ENCODE data around the gene TGM3. TPM values are rescaled to one million over a fixed set of nuclear protein-coding genes. Genes with fewer than 3 reads are reported as not detected.

TGM3 gene
- total RNA-seq, 2 experiments from 2014 or later: not detected

DNA sequence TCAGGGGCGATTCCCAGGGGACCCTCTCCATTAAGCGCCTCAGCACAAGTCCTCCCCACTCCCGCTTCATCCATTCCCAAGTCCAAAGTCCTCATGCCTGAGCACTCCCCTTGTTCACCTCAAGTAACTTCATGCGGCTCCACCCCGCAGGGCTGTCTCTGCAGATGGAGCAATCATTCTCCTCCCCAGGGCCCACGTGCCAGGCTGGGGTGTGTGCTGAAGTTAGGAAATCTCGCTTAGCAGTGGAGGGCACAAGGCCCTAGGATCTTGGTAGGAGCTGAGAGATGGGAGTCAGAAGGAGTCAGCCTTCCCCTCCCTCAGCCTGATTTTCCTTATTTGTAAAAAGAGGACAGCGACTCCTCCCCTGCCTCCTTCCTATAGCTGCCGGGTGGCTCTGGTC, 3.5 kb downstream of the TGM3 start:
- Mint-ChIP-seq H3K9me3 (ENCODE audit: low read depth) (no peaks in the 10 kb centered on the region), H3K27ac (no peak overlapping the region), H3K4me3 (no peak overlapping the region), H3K4me1 (no peaks in the 10 kb centered on the region), H3K27me3 (peaks cover 9% of the 10 kb centered on the region), H3K36me3 (ENCODE audit: low read depth) (no peaks in the 10 kb centered on the region)
- intact Hi-C loops (cut with DNase I, micrococcal nuclease): no loop called here
- DNase-seq (no peak), ATAC-seq (no peak)
- ChIA-PET CTCF (interaction anchor here (0.6 kb wide), 1 partner anchor 90 kb away, joined by 4 read pairs; no protein-coding TSS in a partner anchor), POLR2A (interaction anchor here (0.5 kb wide), 1 partner anchor 63 kb away, joined by 10 read pairs; no protein-coding TSS in a partner anchor)

DNA sequence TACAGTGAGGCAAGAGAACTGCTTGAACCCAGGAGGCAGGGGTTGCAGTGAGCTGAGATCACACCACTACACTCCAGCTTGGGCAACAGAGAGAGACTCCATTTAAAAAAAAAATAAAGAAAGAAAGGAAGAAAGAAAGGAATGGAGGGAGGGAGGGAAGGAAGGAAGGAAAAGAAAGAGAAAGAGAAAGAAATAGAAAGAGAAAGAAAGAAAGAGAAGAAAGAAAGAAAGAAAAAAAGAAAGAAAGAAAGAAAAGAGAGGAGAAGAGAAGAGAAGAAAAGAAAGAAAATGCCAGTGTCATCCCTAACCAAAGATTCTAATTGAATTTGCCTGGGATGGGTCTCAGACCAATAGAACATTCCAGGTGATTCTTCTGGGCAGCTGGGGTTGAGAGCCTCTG, 4.2 kb downstream of the TGM3 start:
- Mint-ChIP-seq H3K9me3 (ENCODE audit: low read depth) (no peaks in the 10 kb centered on the region), H3K4me3 (no peak overlapping the region), H3K27ac (no peak overlapping the region), H3K4me1 (no peaks in the 10 kb centered on the region), H3K27me3 (peaks cover 9% of the 10 kb centered on the region), H3K36me3 (ENCODE audit: low read depth) (no peaks in the 10 kb centered on the region)
- ATAC-seq (no peak), DNase-seq (no peak)
- ChIA-PET POLR2A (no interaction called here), CTCF (interaction anchor here (0.6 to 1.0 kb wide), 2 partner anchors 10 to 89 kb away, joined by 3 to 4 read pairs; no protein-coding TSS in a partner anchor)
- intact Hi-C loops (cut with DNase I, micrococcal nuclease): no loop called here

DNA sequence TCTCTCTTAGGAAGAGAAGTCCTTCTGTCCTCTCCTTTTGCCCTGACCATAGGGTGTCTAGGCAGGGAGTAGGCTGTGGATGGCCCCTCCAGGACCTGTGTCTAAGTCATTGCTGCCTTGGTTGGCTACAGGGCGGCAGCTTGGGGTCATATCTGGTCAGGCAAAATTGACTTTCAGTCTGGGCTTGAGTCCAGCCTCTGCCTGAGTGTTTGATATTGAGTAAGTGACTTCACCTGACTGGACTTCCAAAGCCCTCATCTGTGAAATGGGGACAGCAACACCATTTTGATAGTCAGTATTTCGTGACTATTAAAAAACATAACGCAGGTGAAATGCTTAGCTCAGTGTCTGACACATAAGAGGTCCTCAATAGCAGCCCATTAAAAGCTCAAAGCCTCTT, 4.6 kb downstream of the TGM3 start:
- ATAC-seq (no peak), DNase-seq (no peak)
- CTCF ChIA-PET: interaction anchor here (1.0 kb wide), 1 partner anchor 9 kb away, joined by 3 read pairs; no protein-coding TSS in a partner anchor
- Mint-ChIP-seq H3K4me1 (no peaks in the 10 kb centered on the region), H3K27me3 (peaks cover 9% of the 10 kb centered on the region), H3K27ac (no peak overlapping the region), H3K9me3 (ENCODE audit: low read depth) (no peaks in the 10 kb centered on the region), H3K4me3 (no peak overlapping the region), H3K36me3 (ENCODE audit: low read depth) (no peaks in the 10 kb centered on the region)
- POLR2A ChIA-PET: no interaction called here
- intact Hi-C loops (cut with DNase I, micrococcal nuclease): no loop called here

DNA sequence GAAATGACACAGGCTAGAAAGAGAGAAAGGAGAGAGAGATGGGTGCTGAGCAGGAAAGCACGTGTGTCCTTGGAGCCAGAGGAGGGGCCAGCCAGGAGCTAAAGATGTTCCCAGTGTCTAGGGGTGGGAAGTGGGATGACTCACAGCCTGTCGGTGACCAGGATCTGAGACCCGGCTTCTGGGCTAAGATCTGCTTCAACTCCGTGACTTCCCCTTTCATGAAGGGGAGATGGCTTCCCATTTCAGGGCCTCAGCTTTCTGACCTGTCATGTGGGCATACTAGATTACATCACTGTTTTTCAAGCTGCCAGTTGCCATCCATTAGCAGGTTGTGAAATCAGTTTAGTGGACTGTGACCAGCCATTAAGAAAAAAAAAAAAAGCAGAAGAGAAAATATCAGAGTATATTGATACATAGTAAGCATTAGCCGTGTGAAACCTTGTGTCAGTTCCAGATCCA, 5.4 kb downstream of the TGM3 start:
- Mint-ChIP-seq H3K36me3 (ENCODE audit: low read depth) (no peaks in the 10 kb centered on the region), H3K27me3 (peaks cover 9% of the 10 kb centered on the region), H3K4me3 (no peak overlapping the region), H3K27ac (no peak overlapping the region), H3K9me3 (ENCODE audit: low read depth) (no peaks in the 10 kb centered on the region), H3K4me1 (no peaks in the 10 kb centered on the region)
- ChIA-PET CTCF (interaction anchor here (1.0 kb wide), 1 partner anchor 8 kb away, joined by 3 read pairs; no protein-coding TSS in a partner anchor), POLR2A (no interaction called here)
- no peak for DNase-seq
- ATAC-seq: no peak
- intact Hi-C loops (cut with DNase I, micrococcal nuclease): no loop called here

DNA sequence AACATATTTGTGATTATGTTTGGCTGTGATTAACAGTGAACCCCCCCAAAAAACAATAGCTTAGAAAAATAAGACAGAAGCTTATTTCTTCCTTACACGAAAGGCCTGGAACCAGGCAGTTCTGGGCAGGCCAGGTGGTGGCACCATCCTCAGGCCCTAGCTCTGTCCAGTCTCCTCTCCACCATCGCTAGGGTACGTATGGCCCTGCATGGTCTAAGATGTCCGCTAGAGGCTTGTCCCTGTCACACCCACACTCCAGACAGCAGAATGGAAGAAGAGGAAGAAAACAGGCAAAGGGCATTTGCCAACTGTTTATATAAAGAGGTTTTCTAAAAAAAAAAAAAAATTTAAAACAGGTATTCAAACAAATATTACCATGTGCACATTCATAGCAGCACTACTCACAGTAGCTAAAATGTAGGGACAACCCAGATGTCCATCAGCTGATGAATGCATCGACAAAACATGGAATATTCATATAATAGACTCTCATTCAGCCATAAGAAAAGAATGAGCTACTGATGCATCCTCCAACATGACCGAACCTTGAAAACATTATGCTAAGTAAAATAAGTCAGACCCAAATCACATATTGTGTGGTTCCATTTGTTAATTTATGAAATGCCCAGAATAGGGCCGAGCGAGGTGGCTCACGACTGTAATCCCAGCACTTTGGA, 6.7 kb downstream of the TGM3 start:
- H3K27ac Mint-ChIP-seq: no peak overlapping the region
- H3K4me1 Mint-ChIP-seq: no peaks in the 10 kb centered on the region
- ChIA-PET POLR2A (no interaction called here), CTCF (no interaction called here)
- ATAC-seq (no peak), DNase-seq (no peak)
- peaks cover 9% of the 10 kb centered on the region for H3K27me3 Mint-ChIP-seq
- intact Hi-C loops (cut with DNase I, micrococcal nuclease): no loop called here
- no peak overlapping the region for H3K4me3 Mint-ChIP-seq
- no peaks in the 10 kb centered on the region for H3K36me3 Mint-ChIP-seq (ENCODE audit: low read depth)
- no peaks in the 10 kb centered on the region for H3K9me3 Mint-ChIP-seq (ENCODE audit: low read depth)

DNA sequence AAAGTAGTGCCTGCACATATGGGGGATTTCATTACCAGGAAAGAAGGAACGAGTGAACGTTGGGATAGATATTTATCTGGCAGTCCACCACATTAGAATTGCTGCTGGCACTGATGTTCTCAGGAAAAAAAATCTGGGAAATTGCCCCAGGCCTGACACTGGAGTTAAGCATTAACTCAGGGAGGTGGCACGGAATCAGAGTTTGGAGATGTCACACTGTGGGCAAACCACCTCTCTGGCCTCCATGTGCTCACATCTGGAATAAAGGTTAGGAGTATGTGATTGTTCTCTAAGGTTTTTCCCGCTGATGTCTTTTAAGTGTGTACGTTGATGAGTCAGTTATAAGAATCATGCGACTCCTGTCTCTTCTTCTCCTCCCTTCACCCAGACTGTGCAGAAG, 7.9 kb downstream of the TGM3 start:
- CTCF ChIA-PET: interaction anchor here (0.6 kb wide), 1 partner anchor 36 kb away, joined by 4 read pairs; no protein-coding TSS in a partner anchor
- POLR2A ChIA-PET: no interaction called here
- Mint-ChIP-seq H3K27ac (no peak overlapping the region), H3K36me3 (ENCODE audit: low read depth) (no peaks in the 10 kb centered on the region), H3K4me1 (no peaks in the 10 kb centered on the region), H3K27me3 (peaks cover 6% of the 10 kb centered on the region), H3K4me3 (no peak overlapping the region), H3K9me3 (ENCODE audit: low read depth) (no peaks in the 10 kb centered on the region)
- intact Hi-C loops (cut with DNase I, micrococcal nuclease): no loop called here
- no peak for DNase-seq
- ATAC-seq: no peak

DNA sequence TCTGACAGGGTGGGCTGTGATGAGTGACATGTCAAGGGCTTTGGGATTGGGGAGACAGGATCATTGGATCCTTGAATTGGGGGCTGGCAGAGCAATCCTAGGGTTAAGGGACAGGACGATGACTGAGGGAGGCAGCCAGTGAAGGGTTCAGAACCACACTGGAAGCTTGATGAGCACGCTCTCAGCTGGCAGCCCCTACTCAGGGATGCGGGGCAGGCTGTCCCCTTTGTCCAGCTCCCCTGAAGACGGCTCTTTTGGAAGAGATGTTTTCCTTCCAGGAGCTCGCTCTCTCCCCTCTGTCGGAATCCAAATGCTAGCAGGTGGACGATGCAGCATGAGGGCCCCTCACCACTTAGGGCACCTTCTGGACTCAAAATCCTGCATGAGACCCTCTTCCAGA, 8.4 kb downstream of the TGM3 start:
- Mint-ChIP-seq H3K4me1 (no peaks in the 10 kb centered on the region), H3K27me3 (peaks cover 6% of the 10 kb centered on the region), H3K36me3 (ENCODE audit: low read depth) (no peaks in the 10 kb centered on the region), H3K27ac (no peak overlapping the region), H3K9me3 (ENCODE audit: low read depth) (no peaks in the 10 kb centered on the region), H3K4me3 (no peak overlapping the region)
- ChIA-PET CTCF (interaction anchor here (0.6 kb wide), 1 partner anchor 36 kb away, joined by 4 read pairs; no protein-coding TSS in a partner anchor), POLR2A (no interaction called here)
- no peak for ATAC-seq
- intact Hi-C loops (cut with DNase I, micrococcal nuclease): no loop called here
- DNase-seq: no peak

DNA sequence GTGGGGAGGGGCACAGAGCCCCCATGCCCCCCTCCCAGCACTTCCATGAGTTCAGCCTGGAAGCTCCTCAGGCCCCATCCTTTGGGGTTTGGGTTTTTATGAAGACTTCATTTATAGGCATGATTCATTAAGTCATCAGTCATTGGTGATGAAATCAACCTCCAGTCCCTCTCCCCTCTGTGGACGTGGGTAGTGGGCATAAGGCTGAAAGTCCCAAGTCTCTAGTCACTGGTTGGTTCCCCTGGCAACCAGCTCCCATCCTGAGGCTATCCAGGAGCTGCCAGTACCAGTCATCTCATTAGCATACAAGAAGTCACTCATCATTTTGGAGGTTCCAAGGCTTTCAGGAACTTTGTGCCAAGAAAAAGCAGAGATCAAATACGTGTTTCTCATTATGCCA, 9.2 kb downstream of the TGM3 start:
- H3K4me1 Mint-ChIP-seq: no peaks in the 10 kb centered on the region
- H3K27ac Mint-ChIP-seq: no peak overlapping the region
- peaks cover 6% of the 10 kb centered on the region for H3K27me3 Mint-ChIP-seq
- no peak for DNase-seq
- POLR2A ChIA-PET: no interaction called here
- CTCF ChIA-PET: interaction anchor here (0.7 kb wide), 4 partner anchors 81 to 283 kb away, joined by 3 read pairs; no protein-coding TSS in a partner anchor
- no peaks in the 10 kb centered on the region for H3K9me3 Mint-ChIP-seq (ENCODE audit: low read depth)
- no peaks in the 10 kb centered on the region for H3K36me3 Mint-ChIP-seq (ENCODE audit: low read depth)
- H3K4me3 Mint-ChIP-seq: no peak overlapping the region
- intact Hi-C loops (cut with DNase I, micrococcal nuclease): no loop called here
- no peak for ATAC-seq

DNA sequence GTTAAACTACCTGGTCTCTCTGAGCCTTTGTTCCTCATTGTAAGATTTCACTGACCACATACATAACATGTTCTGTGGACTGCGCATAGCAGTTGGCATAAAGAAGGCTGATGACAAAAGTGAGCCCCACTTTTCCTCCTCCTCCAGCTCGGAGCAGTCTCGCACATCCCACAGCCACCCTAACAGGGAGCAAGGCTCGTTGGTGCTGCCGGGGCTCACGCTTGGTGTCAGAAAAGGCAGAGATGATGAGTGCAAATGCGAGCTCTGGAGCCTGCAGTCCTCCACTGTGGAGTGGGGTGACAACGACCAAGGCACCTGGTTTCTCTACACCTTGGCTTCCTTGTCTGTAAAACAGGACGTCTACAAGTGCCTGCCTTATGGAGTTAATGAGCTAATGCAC, 9.7 kb downstream of the TGM3 start:
- ATAC-seq (no peak), DNase-seq (no peak)
- no peak overlapping the region for H3K27ac Mint-ChIP-seq
- no peaks in the 10 kb centered on the region for H3K36me3 Mint-ChIP-seq (ENCODE audit: low read depth)
- intact Hi-C loops (cut with DNase I, micrococcal nuclease): no loop called here
- H3K9me3 Mint-ChIP-seq (ENCODE audit: low read depth): no peaks in the 10 kb centered on the region
- no peak overlapping the region for H3K4me3 Mint-ChIP-seq
- H3K27me3 Mint-ChIP-seq: peaks cover 6% of the 10 kb centered on the region
- CTCF ChIA-PET: interaction anchor here (0.7 kb wide), 3 partner anchors 130 to 282 kb away, joined by 3 read pairs; no protein-coding TSS in a partner anchor
- POLR2A ChIA-PET: no interaction called here
- H3K4me1 Mint-ChIP-seq: no peaks in the 10 kb centered on the region

DNA sequence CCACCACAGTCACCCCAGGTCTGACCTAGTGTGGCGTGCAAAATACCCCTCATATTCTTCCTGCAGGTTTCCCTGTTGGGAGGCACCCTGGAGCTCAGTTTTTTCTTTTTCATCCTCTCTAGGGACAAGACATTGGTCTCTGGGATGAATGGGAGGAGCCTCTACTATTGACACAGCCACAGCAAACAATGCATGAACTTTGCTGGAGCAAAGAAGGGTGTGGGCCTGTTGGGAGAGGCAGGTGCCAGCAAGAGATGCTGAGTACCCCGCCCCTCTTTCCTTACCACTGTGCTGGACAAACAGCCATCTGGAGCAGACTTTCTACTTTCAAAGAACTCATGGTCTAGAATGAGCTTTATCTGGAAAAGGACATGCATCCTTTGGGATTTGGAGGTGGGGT, 10.1 kb downstream of the TGM3 start:
- Mint-ChIP-seq H3K4me1 (no peaks in the 10 kb centered on the region), H3K27me3 (peaks cover 5% of the 10 kb centered on the region), H3K36me3 (ENCODE audit: low read depth) (no peaks in the 10 kb centered on the region), H3K27ac (no peak overlapping the region), H3K4me3 (no peak overlapping the region), H3K9me3 (ENCODE audit: low read depth) (no peaks in the 10 kb centered on the region)
- no peak for DNase-seq
- ChIA-PET POLR2A (no interaction called here), CTCF (interaction anchor here (0.7 kb wide), 1 partner anchor 775 kb away, joined by 3 read pairs; no protein-coding TSS in a partner anchor)
- intact Hi-C loops (cut with DNase I, micrococcal nuclease): no loop called here
- no peak for ATAC-seq

DNA sequence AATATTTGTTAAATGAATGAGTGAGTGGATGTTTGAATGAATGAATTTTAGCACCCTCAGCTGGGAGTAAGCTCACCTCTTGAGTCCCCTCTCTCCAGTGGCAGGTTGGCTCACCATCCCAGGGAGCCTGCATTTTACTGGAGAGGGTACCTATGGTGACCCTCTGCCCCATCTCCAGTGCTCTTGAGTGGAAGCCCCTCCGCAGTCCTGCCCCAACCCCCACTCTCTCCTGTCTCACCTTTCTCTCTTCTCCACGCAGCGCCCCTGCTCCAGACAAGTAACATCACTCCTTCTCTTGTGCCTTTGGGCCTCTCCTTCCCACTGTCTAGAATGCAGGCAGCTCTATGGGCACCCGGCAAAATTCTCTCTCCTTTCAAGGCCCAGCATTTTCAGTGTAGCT, 11.3 kb downstream of the TGM3 start:
- Mint-ChIP-seq H3K36me3 (ENCODE audit: low read depth) (no peaks in the 10 kb centered on the region), H3K4me1 (no peaks in the 10 kb centered on the region), H3K4me3 (no peak overlapping the region), H3K27me3 (peaks cover 7% of the 10 kb centered on the region), H3K9me3 (ENCODE audit: low read depth) (no peaks in the 10 kb centered on the region), H3K27ac (no peak overlapping the region)
- CTCF ChIA-PET: interaction anchor here (1.0 kb wide), 1 partner anchor 99 kb away, joined by 3 read pairs; no protein-coding TSS in a partner anchor
- DNase-seq (no peak), ATAC-seq (no peak)
- intact Hi-C loops (cut with DNase I, micrococcal nuclease): no loop called here
- POLR2A ChIA-PET: no interaction called here

DNA sequence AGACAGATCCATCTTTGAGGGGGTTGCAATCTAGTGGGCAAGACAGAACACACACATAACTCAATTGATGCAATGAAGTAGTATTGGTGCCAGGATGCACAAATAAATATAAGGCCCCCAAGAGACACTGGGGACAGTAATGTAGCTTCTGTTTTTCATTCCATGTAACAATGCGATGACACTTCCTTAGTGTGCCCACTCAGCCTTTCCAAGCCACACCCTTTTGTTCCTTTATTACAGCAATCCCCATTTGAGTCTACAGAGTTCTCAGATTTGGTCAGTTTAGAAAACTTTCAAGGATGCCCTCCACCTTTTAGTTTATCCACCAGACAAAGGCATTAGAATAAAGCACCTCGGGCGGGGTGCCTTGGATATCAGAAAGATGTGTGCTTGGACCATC, 15.5 kb downstream of the TGM3 start:
- H3K27ac Mint-ChIP-seq: no peak overlapping the region
- intact Hi-C loops (cut with DNase I, micrococcal nuclease): no loop called here
- no peaks in the 10 kb centered on the region for H3K9me3 Mint-ChIP-seq (ENCODE audit: low read depth)
- CTCF ChIA-PET: no interaction called here
- H3K27me3 Mint-ChIP-seq: peaks cover 3% of the 10 kb centered on the region
- DNase-seq (no peak), ATAC-seq (no peak)
- no peaks in the 10 kb centered on the region for H3K36me3 Mint-ChIP-seq (ENCODE audit: low read depth)
- H3K4me1 Mint-ChIP-seq: no peaks in the 10 kb centered on the region
- POLR2A ChIA-PET: no interaction called here
- no peak overlapping the region for H3K4me3 Mint-ChIP-seq

Measured in activated CD4-positive, alpha-beta T cell treated with anti-CD3 and anti-CD28 coated beads for 36 hours (primary cell).